Midbrain (tissue), 1 donor: ENCODE results near the gene C1QTNF12.

ENCODE experiments used
- DNase-seq: peaks from one replicate; lab custom pipeline; 2025; lab: John Stamatoyannopoulos, UW

C1QTNF12 gene

GRCh38 chr1:1213345-1214265, 32.9 kb downstream of the C1QTNF12 start, which contains the start of gene TNFRSF4:
TSS of gene TNFRSF4 (minus strand) at chr1:1214153. CDS start at chr1:1214127, 26 bp downstream.
- DNase-seq: no peak

- no peak for DNase-seq
These were observed 33.7 kb downstream of the C1QTNF12 start for GRCh38 chr1:1212780-1213344.

- DNase-seq: no peak
These were observed 34.7 kb downstream of the C1QTNF12 start for GRCh38 chr1:1211541-1212441.

GRCh38 chr1:1210726-1211540, 35.6 kb downstream of the C1QTNF12 start:
- DNase-seq: no peak

GRCh38 chr1:1208713-1209433, 37.6 kb downstream of the C1QTNF12 start:
- DNase-seq: no peak

- DNase-seq: no peak
These were observed 39.0 kb downstream of the C1QTNF12 start for GRCh38 chr1:1207571-1207892.

GRCh38 chr1:1206966-1207531, 39.5 kb downstream of the C1QTNF12 start:
- no peak for DNase-seq

- DNase-seq: no peak
These were observed 40.1 kb downstream of the C1QTNF12 start, which contains the start of gene TNFRSF18 for GRCh38 chr1:1206376-1206965. TSS of gene TNFRSF18 (minus strand) at chr1:1206592. CDS start at chr1:1206571, 21 bp downstream.

GRCh38 chr1:1205769-1206375, 40.6 kb downstream of the C1QTNF12 start:
- DNase-seq: no peak

- DNase-seq: no peak
These were observed 41.3 kb downstream of the C1QTNF12 start for GRCh38 chr1:1204998-1205768.

GRCh38 chr1:1204425-1204920, 42.0 kb downstream of the C1QTNF12 start:
- no peak for DNase-seq

GRCh38 chr1:1203561-1204424, 42.7 kb downstream of the C1QTNF12 start:
- no peak for DNase-seq

- no peak for DNase-seq
These were observed 43.5 kb downstream of the C1QTNF12 start for GRCh38 chr1:1202831-1203560.

GRCh38 chr1:1200876-1201810, 45.4 kb downstream of the C1QTNF12 start:
- DNase-seq: no peak

GRCh38 chr1:1199961-1200875, 46.3 kb downstream of the C1QTNF12 start:
- no peak for DNase-seq
